ENCODE data around the gene TRIM4. TPM values are rescaled to one million over a fixed set of nuclear protein-coding genes. Genes with fewer than 3 reads are reported as not detected.
"Not testable (repeated sequence)": the region's sequence is repeated elsewhere in the genome, so short reads cannot be mapped to it uniquely, and the experiment has no call there.

The TRIM4 gene
- total RNA-seq, 2 donors from 2014 or later: 31.9 to 41.9 TPM

GRCh38 chr7:99897322-99898022 lies 21.9 kb downstream of the TRIM4 start:
- Histone ChIP-seq H3K4me3 (no peak overlapping the region), H3K9me3 (no peaks in the 10 kb centered on the region), H3K36me3 (replicated peaks in 1 of 2; ENCODE audit: insufficient read depth in 1 of 2, low read depth in 2 of 2) (peaks cover 12 to 15% of the 10 kb centered on the region in 2 donors), H3K4me1 (no peaks in the 10 kb centered on the region), H3K27me3 (no peaks in the 10 kb centered on the region), H3K27ac (no peak overlapping the region)
- no peak for TF ChIP-seq POLR2A (IDR thresholded peaks at IDR 0.05)
- no peak for TF ChIP-seq CTCF (IDR thresholded peaks at IDR 0.05)
- intact Hi-C loops (cut with DNase I): no loop called here
- ATAC-seq: no peak
- 91% methylated on average over 5 to 6 of the region's 6 CpGs for WGBS, 2 donors
- DNase-seq: no peak

- intact Hi-C loops (cut with DNase I): no loop called here
- ATAC-seq (no peak), DNase-seq (no peak)
- Histone ChIP-seq H3K4me1 (no peaks in the 10 kb centered on the region), H3K4me3 (no peak overlapping the region), H3K27me3 (no peaks in the 10 kb centered on the region), H3K9me3 (no peaks in the 10 kb centered on the region), H3K36me3 (replicated peaks in 1 of 2; ENCODE audit: insufficient read depth in 1 of 2, low read depth in 2 of 2) (peaks cover 0 to 2% of the 10 kb centered on the region in 2 donors), H3K27ac (no peak overlapping the region)
- TF ChIP-seq POLR2A (IDR thresholded peaks at IDR 0.05) (no peak), CTCF (IDR thresholded peaks at IDR 0.05) (no peak)
Measured at GRCh38 chr7:99894738-99895137, 24.6 kb downstream of the TRIM4 start.

- intact Hi-C loops (cut with DNase I): no loop called here
- Histone ChIP-seq H3K27ac (no peak overlapping the region), H3K36me3 (replicated peaks in 1 of 2; ENCODE audit: insufficient read depth in 1 of 2, low read depth in 2 of 2) (peaks cover 0 to 2% of the 10 kb centered on the region in 2 donors), H3K27me3 (no peaks in the 10 kb centered on the region), H3K9me3 (no peaks in the 10 kb centered on the region), H3K4me1 (no peaks in the 10 kb centered on the region), H3K4me3 (no peak overlapping the region)
- TF ChIP-seq POLR2A (IDR thresholded peaks at IDR 0.05) (no peak), CTCF (IDR thresholded peaks at IDR 0.05) (no peak)
- ATAC-seq: no peak
- WGBS, 2 donors: 69 to 70% methylated on average over 5 of the region's 5 CpGs
- no peak for DNase-seq
Measured at GRCh38 chr7:99893280-99893679, 26.1 kb downstream of the TRIM4 start.

GRCh38 chr7:99890348-99890747 lies 29.0 kb downstream of the TRIM4 start:
- DNase-seq; H3K4me3 ChIP-seq; H3K36me3 ChIP-seq (replicated peaks in 1 of 2; ENCODE audit: insufficient read depth in 1 of 2, low read depth in 2 of 2); H3K27me3 ChIP-seq; H3K27ac ChIP-seq; ATAC-seq; H3K9me3 ChIP-seq; H3K4me1 ChIP-seq; intact Hi-C loops (cut with DNase I): not testable (repeated sequence)
- 94 to 96% methylated on average over 2 of the region's 2 CpGs for WGBS, 2 donors

GRCh38 chr7:99888366-99888765 lies 31.0 kb downstream of the TRIM4 start:
- intact Hi-C loops (cut with DNase I); H3K4me1 ChIP-seq; H3K36me3 ChIP-seq (replicated peaks in 1 of 2; ENCODE audit: insufficient read depth in 1 of 2, low read depth in 2 of 2); ATAC-seq; H3K9me3 ChIP-seq; H3K27me3 ChIP-seq; H3K4me3 ChIP-seq; H3K27ac ChIP-seq; DNase-seq: not testable (repeated sequence)
- 73 to 81% methylated on average over 3 to 17 of the region's 29 CpGs for WGBS, 2 donors

GRCh38 chr7:99881370-99881769 lies 38.0 kb downstream of the TRIM4 start:
- no peak for ATAC-seq
- WGBS, 2 donors: 79 to 91% methylated on average over 4 of the region's 4 CpGs
- TF ChIP-seq CTCF (IDR thresholded peaks at IDR 0.05) (no peak), POLR2A (IDR thresholded peaks at IDR 0.05) (no peak)

More at GRCh38 chr7:99881370-99881769, 38.0 kb downstream of the TRIM4 start:
- intact Hi-C loops (cut with DNase I): no loop called here
- H3K27ac ChIP-seq: no peak overlapping the region
- H3K4me3 ChIP-seq: no peak overlapping the region
- no peaks in the 10 kb centered on the region for H3K9me3 ChIP-seq
- no peaks in the 10 kb centered on the region for H3K4me1 ChIP-seq
- DNase-seq: no peak
- no peaks in the 10 kb centered on the region for H3K36me3 ChIP-seq (replicated peaks in 1 of 2; ENCODE audit: insufficient read depth in 1 of 2, low read depth in 2 of 2)
- H3K27me3 ChIP-seq: no peaks in the 10 kb centered on the region

All from body of pancreas (tissue), 4 donors.